Measurements from ENCODE around the gene PDZRN3. TPM values are rescaled to one million over a fixed set of nuclear protein-coding genes. Genes with fewer than 3 reads are reported as not detected.

Gene PDZRN3
- total and polyA plus RNA-seq, 2 of the 13 experiments (the other 11 are each of a cell fraction or from before 2014, with no cell fraction given): not detected

DNA sequence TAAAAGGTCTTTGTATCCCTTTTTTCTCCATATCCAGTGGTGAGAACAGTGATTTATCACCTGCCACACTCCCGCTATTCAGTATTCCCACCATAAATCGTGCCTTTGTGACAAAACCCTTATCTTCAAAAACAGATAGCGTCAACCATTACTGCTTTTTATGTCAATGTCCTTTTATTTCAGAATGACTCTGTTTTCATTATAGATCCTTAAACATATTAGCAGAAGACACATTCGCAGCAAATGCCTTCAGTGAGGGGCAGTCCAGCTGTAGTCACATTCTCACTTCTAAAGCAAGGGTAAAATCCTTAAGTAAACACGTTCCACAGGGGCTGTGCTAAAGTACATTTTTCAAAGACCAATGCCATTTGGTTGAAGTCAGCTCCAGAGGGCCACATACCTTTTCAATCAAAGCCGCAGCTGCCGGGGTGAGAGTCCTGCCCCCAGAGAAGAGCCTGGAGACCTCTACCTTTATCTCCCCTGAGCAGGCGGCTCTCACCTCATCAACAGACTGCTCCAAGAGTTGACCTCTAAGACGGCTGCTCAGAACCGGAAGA, 53.4 kb downstream of the PDZRN3 start (continued):
- no peak for TF ChIP-seq NR3C1 (CRISPR knock-in tag; IDR thresholded peaks at IDR 0.05)
- no peak for TF ChIP-seq NKX3-1 (CRISPR knock-in tag; IDR thresholded peaks at IDR 0.05)
- TF ChIP-seq HOXD1 (CRISPR knock-in tag; IDR thresholded peaks at IDR 0.05): no peak
- TF ChIP-seq SALL1 (CRISPR knock-in tag; IDR thresholded peaks at IDR 0.05): peak; percentile 38; the same call in 1 of the 2 replicates
- TF ChIP-seq SP5 (CRISPR knock-in tag; IDR thresholded peaks at IDR 0.05; ENCODE audit: borderline replicate concordance, low read depth): peak; percentile 52
- TF ChIP-seq NR2C2 (CRISPR knock-in tag; IDR thresholded peaks at IDR 0.05; ENCODE audit: borderline replicate concordance): no peak
- no peak for TF ChIP-seq KDM2A (CRISPR knock-in tag; IDR thresholded peaks at IDR 0.05; ENCODE audit: borderline replicate concordance, low read depth)
- TF ChIP-seq ZNF350 (CRISPR knock-in tag; IDR thresholded peaks at IDR 0.05; ENCODE audit: borderline replicate concordance, low read depth): no peak
- peak; percentile 23; the same call in 1 of the 2 replicates for TF ChIP-seq NCOR1 (IDR thresholded peaks at IDR 0.05; ENCODE audit: borderline replicate concordance, low read length)
- TF ChIP-seq, protein P1, sequence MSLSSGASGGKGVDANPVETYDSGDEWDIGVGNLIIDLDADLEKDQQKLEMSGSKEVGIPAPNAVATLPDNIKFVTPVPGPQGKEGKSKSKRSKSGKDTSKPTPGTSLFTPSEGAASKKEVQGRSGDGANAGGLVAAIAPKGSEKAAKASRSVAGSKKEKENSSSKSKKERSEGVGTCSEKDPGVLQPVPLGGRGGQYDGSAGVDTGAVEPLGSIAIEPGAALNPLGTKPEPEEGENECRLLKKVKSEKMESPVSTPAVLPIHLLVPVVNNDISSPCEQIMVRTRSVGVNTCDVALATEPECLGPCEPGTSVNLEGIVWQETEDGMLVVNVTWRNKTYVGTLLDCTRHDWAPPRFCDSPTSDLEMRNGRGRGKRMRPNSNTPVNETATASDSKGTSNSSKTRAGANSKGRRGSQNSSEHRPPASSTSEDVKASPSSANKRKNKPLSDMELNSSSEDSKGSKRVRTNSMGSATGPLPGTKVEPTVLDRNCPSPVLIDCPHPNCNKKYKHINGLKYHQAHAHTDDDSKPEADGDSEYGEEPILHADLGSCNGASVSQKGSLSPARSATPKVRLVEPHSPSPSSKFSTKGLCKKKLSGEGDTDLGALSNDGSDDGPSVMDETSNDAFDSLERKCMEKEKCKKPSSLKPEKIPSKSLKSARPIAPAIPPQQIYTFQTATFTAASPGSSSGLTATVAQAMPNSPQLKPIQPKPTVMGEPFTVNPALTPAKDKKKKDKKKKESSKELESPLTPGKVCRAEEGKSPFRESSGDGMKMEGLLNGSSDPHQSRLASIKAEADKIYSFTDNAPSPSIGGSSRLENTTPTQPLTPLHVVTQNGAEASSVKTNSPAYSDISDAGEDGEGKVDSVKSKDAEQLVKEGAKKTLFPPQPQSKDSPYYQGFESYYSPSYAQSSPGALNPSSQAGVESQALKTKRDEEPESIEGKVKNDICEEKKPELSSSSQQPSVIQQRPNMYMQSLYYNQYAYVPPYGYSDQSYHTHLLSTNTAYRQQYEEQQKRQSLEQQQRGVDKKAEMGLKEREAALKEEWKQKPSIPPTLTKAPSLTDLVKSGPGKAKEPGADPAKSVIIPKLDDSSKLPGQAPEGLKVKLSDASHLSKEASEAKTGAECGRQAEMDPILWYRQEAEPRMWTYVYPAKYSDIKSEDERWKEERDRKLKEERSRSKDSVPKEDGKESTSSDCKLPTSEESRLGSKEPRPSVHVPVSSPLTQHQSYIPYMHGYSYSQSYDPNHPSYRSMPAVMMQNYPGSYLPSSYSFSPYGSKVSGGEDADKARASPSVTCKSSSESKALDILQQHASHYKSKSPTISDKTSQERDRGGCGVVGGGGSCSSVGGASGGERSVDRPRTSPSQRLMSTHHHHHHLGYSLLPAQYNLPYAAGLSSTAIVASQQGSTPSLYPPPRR (CRISPR knock-in tag; IDR thresholded peaks at IDR 0.05; ENCODE audit: borderline replicate concordance): no peak; the same call in 1 of the 2 replicates
- TF ChIP-seq, protein P2, sequence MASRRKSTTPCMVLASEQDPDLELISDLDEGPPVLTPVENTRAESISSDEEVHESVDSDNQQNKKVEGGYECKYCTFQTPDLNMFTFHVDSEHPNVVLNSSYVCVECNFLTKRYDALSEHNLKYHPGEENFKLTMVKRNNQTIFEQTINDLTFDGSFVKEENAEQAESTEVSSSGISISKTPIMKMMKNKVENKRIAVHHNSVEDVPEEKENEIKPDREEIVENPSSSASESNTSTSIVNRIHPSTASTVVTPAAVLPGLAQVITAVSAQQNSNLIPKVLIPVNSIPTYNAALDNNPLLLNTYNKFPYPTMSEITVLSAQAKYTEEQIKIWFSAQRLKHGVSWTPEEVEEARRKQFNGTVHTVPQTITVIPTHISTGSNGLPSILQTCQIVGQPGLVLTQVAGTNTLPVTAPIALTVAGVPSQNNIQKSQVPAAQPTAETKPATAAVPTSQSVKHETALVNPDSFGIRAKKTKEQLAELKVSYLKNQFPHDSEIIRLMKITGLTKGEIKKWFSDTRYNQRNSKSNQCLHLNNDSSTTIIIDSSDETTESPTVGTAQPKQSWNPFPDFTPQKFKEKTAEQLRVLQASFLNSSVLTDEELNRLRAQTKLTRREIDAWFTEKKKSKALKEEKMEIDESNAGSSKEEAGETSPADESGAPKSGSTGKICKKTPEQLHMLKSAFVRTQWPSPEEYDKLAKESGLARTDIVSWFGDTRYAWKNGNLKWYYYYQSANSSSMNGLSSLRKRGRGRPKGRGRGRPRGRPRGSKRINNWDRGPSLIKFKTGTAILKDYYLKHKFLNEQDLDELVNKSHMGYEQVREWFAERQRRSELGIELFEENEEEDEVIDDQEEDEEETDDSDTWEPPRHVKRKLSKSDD (CRISPR knock-in tag; IDR thresholded peaks at IDR 0.05; ENCODE audit: low read depth): no peak
- TF ChIP-seq MIER2 (CRISPR knock-in tag; IDR thresholded peaks at IDR 0.05): 0 out of 2 replicates have a peak, but pooled peaks have one; percentile 62
- TF ChIP-seq HNF4A (CRISPR knock-in tag; IDR thresholded peaks at IDR 0.05): peak; percentile 82
- TF ChIP-seq RXRB (CRISPR knock-in tag; IDR thresholded peaks at IDR 0.05; ENCODE audit: borderline replicate concordance): peak; percentile 19; the same call in 1 of the 2 replicates
- TF ChIP-seq ZNF329 (CRISPR knock-in tag; IDR thresholded peaks at IDR 0.05; ENCODE audit: low read depth): no peak
- no peak for TF ChIP-seq MBNL3 (CRISPR knock-in tag; conservative IDR thresholded peaks at IDR 0.05)
- no peak for TF ChIP-seq PHB2 (IDR thresholded peaks at IDR 0.05; ENCODE audit: partially characterized antibody)
- no peak for TF ChIP-seq ZNF143 (CRISPR knock-in tag; IDR thresholded peaks at IDR 0.05)
- no peak for TF ChIP-seq FOXA1 (IDR thresholded peaks at IDR 0.05)
- peak; percentile 86 for TF ChIP-seq FOXA1 (CRISPR knock-in tag; IDR thresholded peaks at IDR 0.05)
- TF ChIP-seq, protein P3, sequence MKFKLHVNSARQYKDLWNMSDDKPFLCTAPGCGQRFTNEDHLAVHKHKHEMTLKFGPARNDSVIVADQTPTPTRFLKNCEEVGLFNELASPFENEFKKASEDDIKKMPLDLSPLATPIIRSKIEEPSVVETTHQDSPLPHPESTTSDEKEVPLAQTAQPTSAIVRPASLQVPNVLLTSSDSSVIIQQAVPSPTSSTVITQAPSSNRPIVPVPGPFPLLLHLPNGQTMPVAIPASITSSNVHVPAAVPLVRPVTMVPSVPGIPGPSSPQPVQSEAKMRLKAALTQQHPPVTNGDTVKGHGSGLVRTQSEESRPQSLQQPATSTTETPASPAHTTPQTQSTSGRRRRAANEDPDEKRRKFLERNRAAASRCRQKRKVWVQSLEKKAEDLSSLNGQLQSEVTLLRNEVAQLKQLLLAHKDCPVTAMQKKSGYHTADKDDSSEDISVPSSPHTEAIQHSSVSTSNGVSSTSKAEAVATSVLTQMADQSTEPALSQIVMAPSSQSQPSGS (CRISPR knock-in tag; IDR thresholded peaks at IDR 0.05): 0 out of 2 replicates have a peak, but pooled peaks have one; percentile 32
- TF ChIP-seq PITX1 (CRISPR knock-in tag; IDR thresholded peaks at IDR 0.05): peak; percentile 98
- TF ChIP-seq CREM (IDR thresholded peaks at IDR 0.05): peak; percentile 44; the same call in 1 of the 2 replicates
- TF ChIP-seq CREM (CRISPR knock-in tag; IDR thresholded peaks at IDR 0.05): no peak

Data from HepG2 (cell line).